Mucosa of descending colon (tissue), 3 donors: ENCODE data around the gene PIM3. TPM values are rescaled to one million over a fixed set of nuclear protein-coding genes. Genes with fewer than 3 reads are reported as not detected.

ENCODE experiments used
- ATAC-seq: fragments of 200-7000 bp; cut with Tn5 transposase; one replicate; pipeline ENCODE4 v1.9.1; 2020; ENCODE audit warnings: mild to moderate bottlenecking, moderate library complexity
- DNase-seq, 3 donors: peaks; one replicate each; pipeline ENCODE4 v3.0.0-alpha.2; 2020
- H3K36me3 ChIP-seq: fragments of 200-600 bp; one replicate; pipeline ENCODE4 v1.8.0; 2021; ENCODE audit warnings: low read depth, mild to moderate bottlenecking
- H3K4me1 ChIP-seq: fragments of 200-600 bp; one replicate; pipeline ENCODE4 v1.8.0; 2021; ENCODE audit warnings: low read depth, mild to moderate bottlenecking
- H3K4me3 ChIP-seq: fragments of 200-600 bp; one replicate; pipeline ENCODE4 v1.8.0; 2021; ENCODE audit warnings: mild to moderate bottlenecking
- H3K9me3 ChIP-seq: fragments of 200-600 bp; one replicate; pipeline ENCODE4 v1.8.0; 2021; ENCODE audit warnings: mild to moderate bottlenecking
- CTCF ChIP-seq: fragments of 200-600 bp; IDR thresholded peaks from one replicate; pipeline ENCODE4 v1.8.0; 2022; ENCODE audit warnings: antibody characterized with exemption, mild to moderate bottlenecking
- intact Hi-C, 2 donors: fragments of 100-400 bp; cut with DNase I in 1 of 2; cut with micrococcal nuclease in 1 of 2; formaldehyde crosslinking; loops; one replicate each; pipeline versions ENCODE4 v1.11.0 to v1.11.1; 2022; cut with DNase I, micrococcal nuclease
- total RNA-seq, 3 donors: library from RNA; stranded (reverse); fragmentation: NEBNext Ultra II Directional in 2 of 3; extraction: Animal tissue kit (Norgen Biotek cat#: 25700) in 2 of 3; gene quantifications; one replicate each; pipeline versions ENCODE4 v1.2.1 to v1.2.4, GENCODE V29; 2021 to 2023
- donor health status: DM: no; HTN: no; CAD: no; lungs with moderate emphysema.
- donor health status: DM: no; HTN: no; CAD: no.
- donor health status: DM: no; HTN: yes; CAD: no.

Gene PIM3
- total RNA-seq, 3 donors from 2014 or later, result 56.4 to 106 (median 58.7) TPM

- H3K36me3 ChIP-seq, result no peaks in the 10 kb centered on the region
- TF ChIP-seq CTCF, result no peak
- ATAC-seq, result peak; percentile 6
- H3K9me3 ChIP-seq, result no peaks in the 10 kb centered on the region
- peak; percentile 62 to 85 (median 68) for DNase-seq
- H3K4me3 ChIP-seq, result no peak overlapping the region
- intact Hi-C loops, result no loop called here
- peaks cover 45% of the 10 kb centered on the region for H3K4me1 ChIP-seq
Observed at GRCh38 chr22:49934160-49934890, 26.2 kb upstream of the PIM3 start.

- no peak overlapping the region for H3K4me3 ChIP-seq
- H3K4me1 ChIP-seq, result peaks cover 42% of the 10 kb centered on the region
- DNase-seq, result peak; percentile 89 to 95 (median 92)
- H3K9me3 ChIP-seq, result no peaks in the 10 kb centered on the region
- intact Hi-C loops, result no loop called here
- TF ChIP-seq CTCF, result no peak
- no peaks in the 10 kb centered on the region for H3K36me3 ChIP-seq
- peak; percentile 60 for ATAC-seq
Observed at GRCh38 chr22:49934891-49935557, 25.5 kb upstream of the PIM3 start.

- H3K4me1 ChIP-seq, result peaks cover 42% of the 10 kb centered on the region
- no peak overlapping the region for H3K4me3 ChIP-seq
- DNase-seq, result peak in 1 of 3 donors; percentile 36
- no peak for TF ChIP-seq CTCF
- H3K9me3 ChIP-seq, result no peaks in the 10 kb centered on the region
- H3K36me3 ChIP-seq, result no peaks in the 10 kb centered on the region
- ATAC-seq, result no peak
- intact Hi-C loops, result no loop called here
Observed at GRCh38 chr22:49935561-49935960, 25.0 kb upstream of the PIM3 start.

GRCh38 chr22:49936018-49936972, 24.3 kb upstream of the PIM3 start:
- no peak overlapping the region for H3K4me3 ChIP-seq
- peak; percentile 88 to 96 (median 93) for DNase-seq
- no peaks in the 10 kb centered on the region for H3K9me3 ChIP-seq
- H3K4me1 ChIP-seq, result peaks cover 36% of the 10 kb centered on the region
- intact Hi-C loops, result no loop called here
- no peak for TF ChIP-seq CTCF
- ATAC-seq, result peak; percentile 84
- no peaks in the 10 kb centered on the region for H3K36me3 ChIP-seq

- H3K4me1 ChIP-seq, result peaks cover 32% of the 10 kb centered on the region
- intact Hi-C loops, result no loop called here
- H3K4me3 ChIP-seq, result no peak overlapping the region
- ATAC-seq (no peak), DNase-seq (peak in 1 of 3 donors; percentile 52)
- H3K36me3 ChIP-seq, result no peaks in the 10 kb centered on the region
- TF ChIP-seq CTCF, result no peak
- no peaks in the 10 kb centered on the region for H3K9me3 ChIP-seq
Observed at GRCh38 chr22:49936973-49937757, 23.4 kb upstream of the PIM3 start.
